ENCODE results near the gene PLD1.

DNA sequence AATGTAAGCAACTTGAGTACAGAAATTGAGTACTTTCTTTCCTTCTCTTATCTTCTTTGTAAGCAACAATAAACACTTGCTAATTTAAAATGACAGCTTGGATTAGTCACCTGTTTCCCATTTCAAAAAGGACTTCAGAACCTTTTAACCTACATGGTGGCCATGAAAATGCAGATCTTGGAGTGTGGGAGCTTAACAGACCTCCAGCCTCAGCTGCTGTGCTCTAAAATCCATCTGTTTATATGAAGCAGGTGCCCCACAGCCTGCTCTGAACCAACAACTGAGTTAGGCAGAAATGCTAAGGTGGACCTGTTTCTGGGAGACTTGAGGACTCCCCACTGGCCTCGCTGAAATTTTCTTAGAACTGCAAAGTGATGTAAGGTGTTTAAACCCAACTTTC lies 259.0 kb downstream of the PLD1 start:
- no peak for TF ChIP-seq POLR2A (IDR thresholded peaks at IDR 0.05)
- TF ChIP-seq, protein P1, sequence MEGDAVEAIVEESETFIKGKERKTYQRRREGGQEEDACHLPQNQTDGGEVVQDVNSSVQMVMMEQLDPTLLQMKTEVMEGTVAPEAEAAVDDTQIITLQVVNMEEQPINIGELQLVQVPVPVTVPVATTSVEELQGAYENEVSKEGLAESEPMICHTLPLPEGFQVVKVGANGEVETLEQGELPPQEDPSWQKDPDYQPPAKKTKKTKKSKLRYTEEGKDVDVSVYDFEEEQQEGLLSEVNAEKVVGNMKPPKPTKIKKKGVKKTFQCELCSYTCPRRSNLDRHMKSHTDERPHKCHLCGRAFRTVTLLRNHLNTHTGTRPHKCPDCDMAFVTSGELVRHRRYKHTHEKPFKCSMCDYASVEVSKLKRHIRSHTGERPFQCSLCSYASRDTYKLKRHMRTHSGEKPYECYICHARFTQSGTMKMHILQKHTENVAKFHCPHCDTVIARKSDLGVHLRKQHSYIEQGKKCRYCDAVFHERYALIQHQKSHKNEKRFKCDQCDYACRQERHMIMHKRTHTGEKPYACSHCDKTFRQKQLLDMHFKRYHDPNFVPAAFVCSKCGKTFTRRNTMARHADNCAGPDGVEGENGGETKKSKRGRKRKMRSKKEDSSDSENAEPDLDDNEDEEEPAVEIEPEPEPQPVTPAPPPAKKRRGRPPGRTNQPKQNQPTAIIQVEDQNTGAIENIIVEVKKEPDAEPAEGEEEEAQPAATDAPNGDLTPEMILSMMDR (IDR thresholded peaks at IDR 0.05) = no peak

All from heart left ventricle (tissue), 13 donors.